Gastrocnemius medialis (tissue), 4 donors: ENCODE data around the gene SLC4A9. TPM values are rescaled to one million over a fixed set of nuclear protein-coding genes. Genes with fewer than 3 reads are reported as not detected.

Experiments used
- ATAC-seq, 2 donors: fragments of 150-250 bp; one replicate each; pipeline ENCODE4 v1.9.1; 2016
- DNase-seq, 2 donors: peaks; one replicate each; pipeline ENCODE4 v3.0.0-alpha.2; 2019
- H3K27ac ChIP-seq, 4 donors: fragments of 200-600 bp; sonication (generic); 1 replicate in 1 of 4; 2 replicates in 3 of 4; pipeline ENCODE4 v1.5.1; 2016 to 2018; ENCODE audit warnings: mild to moderate bottlenecking in 2 of 4, moderate library complexity in 1 of 4
- H3K27me3 ChIP-seq, 3 donors: fragments of 200-600 bp; sonication (generic) in 2 of 3; 1 replicate in 1 of 3; 2 replicates in 2 of 3; pipeline versions ENCODE4 v1.5.1 to v1.6.0; 2016 to 2019; ENCODE audit warnings: mild to moderate bottlenecking in 1 of 3, moderate library complexity in 1 of 3
- H3K36me3 ChIP-seq, 2 donors: fragments of 200-600 bp; sonication (generic) in 1 of 2; one replicate each; pipeline ENCODE4 v1.5.1; 2017 to 2018
- H3K4me1 ChIP-seq, 2 donors: fragments of 200-600 bp; sonication (generic) in 1 of 2; one replicate each; pipeline ENCODE4 v1.5.1; 2016 to 2017; ENCODE audit warnings: mild to moderate bottlenecking in 2 of 2
- H3K4me3 ChIP-seq, 4 donors: fragments of 200-600 bp; sonication (generic) in 3 of 4; 1 replicate in 1 of 4; 2 replicates in 3 of 4; pipeline ENCODE4 v1.5.1; 2016 to 2019; ENCODE audit warnings: mild to moderate bottlenecking in 2 of 4
- H3K9me3 ChIP-seq, 3 donors: fragments of 200-600 bp; sonication (generic) in 2 of 3; 1 replicate in 1 of 3; 2 replicates in 2 of 3; pipeline ENCODE4 v1.5.1; 2016 to 2019
- CTCF ChIP-seq, 5 experiments: fragments of 450-650 bp in 3 of 5; fragments of 200-600 bp in 2 of 5; sonication (generic) in 2 of 5; IDR thresholded peaks in 4 of 5; conservative IDR thresholded peaks in 1 of 5; 1 replicate in 4 of 5; 2 replicates in 1 of 5; pipeline ENCODE4 v1.5.1; 2016 to 2019; ENCODE audit warnings: antibody characterized with exemption in 5 of 5, mild to moderate bottlenecking in 3 of 5, moderate library complexity in 3 of 5
- POLR2A ChIP-seq, 2 donors: fragments of 450-650 bp; IDR thresholded peaks; one replicate each; pipeline ENCODE4 v1.6.1; 2017; ENCODE audit warnings: antibody characterized with exemption in 2 of 2, mild to moderate bottlenecking in 2 of 2, moderate library complexity in 2 of 2
- in situ Hi-C, 4 donors: fragments of 200-750 bp; cut with MboI; loops; one replicate each; pipeline versions ENCODE4 v1.15.0 to v1.8.0; 2017; ENCODE audit warnings: low sequenced_read_pairs in 4 of 4
- intact Hi-C: fragments of 100-400 bp; cut with DNase I; formaldehyde crosslinking; loops from one replicate; pipeline ENCODE4 v1.15.1; 2023; ENCODE audit warnings: low total_unique reads
- total RNA-seq, 4 donors: library from RNA; depleted of rRNA; stranded (reverse); fragments of >200 nt; gene quantifications; one replicate each; pipeline versions ENCODE4 v1.1.0 to v1.2.3, GENCODE V29; 2016

The SLC4A9 gene
- total RNA-seq, 4 donors from 2014 or later, result not detected

GRCh38 chr5:140400730-140401361, 40.9 kb downstream of the SLC4A9 start:
- Histone ChIP-seq H3K27ac (peak overlapping the region; percentile 80 to 94 (median 90)), H3K4me1 (peaks cover 30 to 39% of the 10 kb centered on the region in 2 donors), H3K9me3 (no peaks in the 10 kb centered on the region), H3K4me3 (peak overlapping the region; percentile 80 to 90 (median 84)), H3K36me3 (no peaks in the 10 kb centered on the region), H3K27me3 (no peaks in the 10 kb centered on the region)
- peak; percentile 52 to 70 for TF ChIP-seq POLR2A (IDR thresholded peaks at IDR 0.05)
- peak in 1 of 5 experiments; percentile 7 for TF ChIP-seq CTCF (IDR thresholded peaks at IDR 0.05 in 4 of 5, conservative IDR thresholded peaks at IDR 0.05 in 1 of 5)
- intact Hi-C loops, result loop anchor here (1.0 to 5.0 kb wide), 7 partner anchors 28 to 311 kb away; partner anchors contain the start of genes APBB3, EIF4EBP3, HARS1 and HARS2
- DNase-seq (peak; percentile 90 to 93), ATAC-seq (peak; percentile 86)
- in situ Hi-C loops, result loop anchor here in 2 of 4 donors (10.0 to 25.0 kb wide), 2 partner anchors 244 to 261 kb away; partner anchors contain the start of genes DND1 (in 1 of the 2), IK (in 1 of the 2), NDUFA2 (in 1 of the 2) and WDR55 (in 1 of the 2)

- peaks cover 30 to 42% of the 10 kb centered on the region in 2 donors for H3K4me1 ChIP-seq
- TF ChIP-seq CTCF (IDR thresholded peaks at IDR 0.05 in 4 of 5, conservative IDR thresholded peaks at IDR 0.05 in 1 of 5) (no peak), POLR2A (IDR thresholded peaks at IDR 0.05) (peak; percentile 98 to 99)
- H3K9me3 ChIP-seq, result no peaks in the 10 kb centered on the region
- intact Hi-C loops (loop anchor here (1.0 to 5.0 kb wide), 7 partner anchors 29 to 311 kb away; partner anchors contain the start of genes APBB3, EIF4EBP3, HARS1 and HARS2), in situ Hi-C loops (loop anchor here in 2 of 4 donors (10.0 to 25.0 kb wide), 2 partner anchors 243 to 261 kb away; partner anchors contain the start of genes DND1 (in 1 of the 2), IK (in 1 of the 2), NDUFA2 (in 1 of the 2) and WDR55 (in 1 of the 2))
- peak within 1 kb of the TSS; percentile 80 to 100 (median 98) for H3K4me3 ChIP-seq
- H3K36me3 ChIP-seq, result no peaks in the 10 kb centered on the region
- H3K27ac ChIP-seq, result peak within 1 kb of the TSS; percentile 91 to 100 (median 98)
- H3K27me3 ChIP-seq, result no peaks in the 10 kb centered on the region
- DNase-seq (peak; percentile 99 to 100), ATAC-seq (peak; percentile 89 to 92)
Observed at GRCh38 chr5:140401362-140402257, 41.6 kb downstream of the SLC4A9 start, which contains the start of gene ANKHD1. ANKHD1 (plus strand) TSS chr5:140401833; CDS start chr5:140401968, 135 bp downstream.

GRCh38 chr5:140402258-140403074, 42.5 kb downstream of the SLC4A9 start:
- H3K4me1 ChIP-seq, result peaks cover 30 to 42% of the 10 kb centered on the region in 2 donors

More at GRCh38 chr5:140402258-140403074, 42.5 kb downstream of the SLC4A9 start:
- Histone ChIP-seq H3K9me3 (no peaks in the 10 kb centered on the region), H3K4me3 (peak overlapping the region; percentile 80 to 100 (median 98)), H3K27me3 (no peaks in the 10 kb centered on the region), H3K27ac (peak overlapping the region; percentile 91 to 100 (median 98)), H3K36me3 (no peaks in the 10 kb centered on the region)
- no peak for TF ChIP-seq POLR2A (IDR thresholded peaks at IDR 0.05)
- no peak for TF ChIP-seq CTCF (IDR thresholded peaks at IDR 0.05 in 4 of 5, conservative IDR thresholded peaks at IDR 0.05 in 1 of 5)
- DNase-seq, result peak; percentile 12 to 29
- intact Hi-C loops, result loop anchor here (5.0 kb wide), 2 partner anchors 65 to 310 kb away; no protein-coding TSS in a partner anchor
- peak; percentile 2 to 4 for ATAC-seq
- in situ Hi-C loops, result loop anchor here in 2 of 4 donors (10.0 to 25.0 kb wide), 2 partner anchors 242 to 260 kb away; partner anchors contain the start of genes DND1 (in 1 of the 2), IK (in 1 of the 2), NDUFA2 (in 1 of the 2) and WDR55 (in 1 of the 2)
